GM19395 (cell line): ENCODE results near the gene FRMPD4.

ENCODE experiments used
- ATAC-seq: cut with Tn5 transposase; IDR thresholded peaks from one replicate; pipeline ENCODE4 v1.9.1; 2021; ENCODE audit warnings: mild to moderate bottlenecking, moderate library complexity; ENCODE audit not compliant: unreplicated experiment

FRMPD4 gene

GRCh38 chrX:12423346-12423745, 285.1 kb downstream of the FRMPD4 start:
- ATAC-seq = no peak

GRCh38 chrX:12425496-12425895, 287.2 kb downstream of the FRMPD4 start:
- no peak for ATAC-seq

- no peak for ATAC-seq
These were observed 288.1 kb downstream of the FRMPD4 start for GRCh38 chrX:12426420-12426819.

GRCh38 chrX:12434493-12434892, 296.2 kb downstream of the FRMPD4 start:
- ATAC-seq = no peak

- no peak for ATAC-seq
These were observed 301.1 kb downstream of the FRMPD4 start for GRCh38 chrX:12439416-12439815.

- no peak for ATAC-seq
These were observed 302.0 kb downstream of the FRMPD4 start for GRCh38 chrX:12440246-12440645.

GRCh38 chrX:12441381-12442128, 303.3 kb downstream of the FRMPD4 start:
- no peak for ATAC-seq

- ATAC-seq = peak; percentile 95
These were observed 305.3 kb downstream of the FRMPD4 start for GRCh38 chrX:12443534-12444098.

GRCh38 chrX:12446342-12447075, 308.2 kb downstream of the FRMPD4 start:
- no peak for ATAC-seq

- ATAC-seq = no peak
These were observed 309.3 kb downstream of the FRMPD4 start for GRCh38 chrX:12447448-12448064.

GRCh38 chrX:12452268-12452667, 314.0 kb downstream of the FRMPD4 start:
- no peak for ATAC-seq

GRCh38 chrX:12460929-12461328, 322.7 kb downstream of the FRMPD4 start:
- no peak for ATAC-seq

- no peak for ATAC-seq
These were observed 324.8 kb downstream of the FRMPD4 start for GRCh38 chrX:12463052-12463451.

GRCh38 chrX:12463873-12464272, 325.6 kb downstream of the FRMPD4 start:
- ATAC-seq = no peak

GRCh38 chrX:12467321-12467720, 329.0 kb downstream of the FRMPD4 start:
- ATAC-seq = no peak

- no peak for ATAC-seq
These were observed 331.0 kb downstream of the FRMPD4 start for GRCh38 chrX:12469296-12469695.

GRCh38 chrX:12471061-12471460, 332.8 kb downstream of the FRMPD4 start:
- no peak for ATAC-seq

- no peak for ATAC-seq
These were observed 342.7 kb downstream of the FRMPD4 start for GRCh38 chrX:12480956-12481355.

GRCh38 chrX:12488220-12488619, 349.9 kb downstream of the FRMPD4 start:
- no peak for ATAC-seq

GRCh38 chrX:12488771-12489170, 350.5 kb downstream of the FRMPD4 start:
- no peak for ATAC-seq

GRCh38 chrX:12489341-12489740, 351.1 kb downstream of the FRMPD4 start:
- ATAC-seq = no peak
